Peyer's patch (tissue), 4 donors: ENCODE data around the gene ITGB2.

Experiments used
- CTCF ChIP-seq, 6 experiments: fragments of 450-650 bp in 4 of 6; fragments of 200-600 bp in 2 of 6; sonication (generic) in 1 of 6; IDR thresholded peaks; one replicate each; pipeline ENCODE4 v1.5.1; 2017 to 2019; ENCODE audit warnings: antibody characterized with exemption in 6 of 6, mild to moderate bottlenecking in 3 of 6, moderate library complexity in 1 of 6
- POLR2A ChIP-seq, 2 donors: fragments of 450-650 bp; IDR thresholded peaks; one replicate each; pipeline ENCODE4 v1.5.1; 2017; ENCODE audit warnings: antibody characterized with exemption in 2 of 2, mild to moderate bottlenecking in 2 of 2, moderate library complexity in 2 of 2

GRCh38 chr21:44868707-44869106, 52.0 kb downstream of the ITGB2 start:
- no peak for TF ChIP-seq CTCF (IDR thresholded peaks at IDR 0.05)
- no peak for TF ChIP-seq POLR2A (IDR thresholded peaks at IDR 0.05)
